Measurements from ENCODE around the gene MAP3K7. TPM values are rescaled to one million over a fixed set of nuclear protein-coding genes. Genes with fewer than 3 reads are reported as not detected.
"Not testable (repeated sequence)": the region's sequence is repeated elsewhere in the genome, so short reads cannot be mapped to it uniquely, and the experiment has no call there.

The MAP3K7 gene
- total RNA-seq, 1 donor from 2014 or later: 18.3 TPM

- peaks cover 0 to 5% of the 10 kb centered on the region in 2 donors for H3K4me1 ChIP-seq
- no peak overlapping the region for H3K27ac ChIP-seq
- H3K36me3 ChIP-seq: no peaks in the 10 kb centered on the region
- no peak overlapping the region for H3K4me3 ChIP-seq
- intact Hi-C loops (cut with DNase I): no loop called here
- no peak for TF ChIP-seq CTCF (IDR thresholded peaks at IDR 0.05)
- H3K9me3 ChIP-seq: no peaks in the 10 kb centered on the region
- DNase-seq (ENCODE audit: low spot score in 2 of 2): no peak
- no peaks in the 10 kb centered on the region for H3K27me3 ChIP-seq
Measured at GRCh38 chr6:90575267-90575666, 11.6 kb downstream of the MAP3K7 start.

- H3K4me1 ChIP-seq: peaks cover 0 to 5% of the 10 kb centered on the region in 2 donors
- H3K27me3 ChIP-seq: no peaks in the 10 kb centered on the region
- no peaks in the 10 kb centered on the region for H3K9me3 ChIP-seq
- no peak for TF ChIP-seq CTCF (IDR thresholded peaks at IDR 0.05)
- no peak overlapping the region for H3K4me3 ChIP-seq
- intact Hi-C loops (cut with DNase I): no loop called here
- no peak overlapping the region for H3K27ac ChIP-seq
- DNase-seq (ENCODE audit: low spot score in 2 of 2): no peak
- no peaks in the 10 kb centered on the region for H3K36me3 ChIP-seq
Measured at GRCh38 chr6:90574610-90575009, 12.3 kb downstream of the MAP3K7 start.

GRCh38 chr6:90573624-90574023 is 13.2 kb downstream of the MAP3K7 start:
- no peaks in the 10 kb centered on the region for H3K27me3 ChIP-seq
- no peak overlapping the region for H3K27ac ChIP-seq
- H3K9me3 ChIP-seq: no peaks in the 10 kb centered on the region
- intact Hi-C loops (cut with DNase I): no loop called here
- no peaks in the 10 kb centered on the region for H3K4me1 ChIP-seq
- TF ChIP-seq CTCF (IDR thresholded peaks at IDR 0.05): no peak
- peaks cover 0 to under 1% of the 10 kb centered on the region in 2 donors for H3K36me3 ChIP-seq
- DNase-seq (ENCODE audit: low spot score in 2 of 2): no peak
- H3K4me3 ChIP-seq: no peak overlapping the region

- Histone ChIP-seq H3K9me3 (no peaks in the 10 kb centered on the region), H3K4me1 (no peaks in the 10 kb centered on the region), H3K27ac (no peak overlapping the region), H3K36me3 (peaks cover 0 to 7% of the 10 kb centered on the region in 2 donors), H3K27me3 (no peaks in the 10 kb centered on the region), H3K4me3 (no peak overlapping the region)
- no peak for DNase-seq (ENCODE audit: low spot score in 2 of 2)
- no peak for TF ChIP-seq CTCF (IDR thresholded peaks at IDR 0.05)
- intact Hi-C loops (cut with DNase I): no loop called here
Measured at GRCh38 chr6:90572856-90573255, 14.0 kb downstream of the MAP3K7 start.

GRCh38 chr6:90569223-90569622 is 17.6 kb downstream of the MAP3K7 start:
- DNase-seq (ENCODE audit: low spot score in 2 of 2): no peak
- no peak overlapping the region for H3K4me3 ChIP-seq
- intact Hi-C loops (cut with DNase I): no loop called here
- H3K27me3 ChIP-seq: no peaks in the 10 kb centered on the region
- H3K36me3 ChIP-seq: peaks cover 0 to 7% of the 10 kb centered on the region in 2 donors
- no peaks in the 10 kb centered on the region for H3K4me1 ChIP-seq
- TF ChIP-seq CTCF (IDR thresholded peaks at IDR 0.05): no peak
- H3K9me3 ChIP-seq: no peaks in the 10 kb centered on the region
- no peak overlapping the region for H3K27ac ChIP-seq

- H3K27me3 ChIP-seq; intact Hi-C loops (cut with DNase I); H3K27ac ChIP-seq; H3K4me3 ChIP-seq; H3K4me1 ChIP-seq; H3K9me3 ChIP-seq; DNase-seq (ENCODE audit: low spot score in 2 of 2): not testable (repeated sequence)
- peaks cover 6 to 12% of the 10 kb centered on the region in 2 donors for H3K36me3 ChIP-seq
Measured at GRCh38 chr6:90567682-90568081, 19.2 kb downstream of the MAP3K7 start.

- H3K27me3 ChIP-seq; H3K27ac ChIP-seq; H3K9me3 ChIP-seq; DNase-seq (ENCODE audit: low spot score in 2 of 2); intact Hi-C loops (cut with DNase I); H3K4me1 ChIP-seq; H3K4me3 ChIP-seq: not testable (repeated sequence)
- peaks cover 22 to 49% of the 10 kb centered on the region in 2 donors for H3K36me3 ChIP-seq
Measured at GRCh38 chr6:90562341-90562740, 24.5 kb downstream of the MAP3K7 start.

Measured in ascending aorta (tissue), 2 donors.